GM19328 (cell line): ENCODE data around the gene SPTSSA.
"Not testable (repeated sequence)": the region's sequence is repeated elsewhere in the genome, so short reads cannot be mapped to it uniquely, and the experiment has no call there.

Experiments
- ATAC-seq: cut with Tn5 transposase; IDR thresholded peaks from one replicate; pipeline ENCODE4 v1.9.1; 2021; ENCODE audit warnings: mild to moderate bottlenecking, moderate library complexity; ENCODE audit not compliant: unreplicated experiment

SPTSSA gene

GRCh38 chr14:34462132-34462893 lies at the start of gene SPTSSA:
SPTSSA (minus strand) TSS chr14:34462240; CDS start chr14:34462207, 33 bp downstream.
- peak; percentile 93 for ATAC-seq

- ATAC-seq, result no peak
Observed at GRCh38 chr14:34507884-34508283, 45.8 kb upstream of the SPTSSA start.

- ATAC-seq, result no peak
Observed at GRCh38 chr14:34507459-34507858, 45.4 kb upstream of the SPTSSA start.

GRCh38 chr14:34505124-34505491 lies 43.1 kb upstream of the SPTSSA start:
- ATAC-seq, result not testable (repeated sequence)

GRCh38 chr14:34504027-34504426 lies 42.0 kb upstream of the SPTSSA start:
- ATAC-seq, result not testable (repeated sequence)

- ATAC-seq, result no peak
Observed at GRCh38 chr14:34502545-34503225, 40.6 kb upstream of the SPTSSA start.

- no peak for ATAC-seq
Observed at GRCh38 chr14:34502001-34502400, 40.0 kb upstream of the SPTSSA start.

GRCh38 chr14:34501004-34501580 lies 39.1 kb upstream of the SPTSSA start:
- ATAC-seq, result no peak

GRCh38 chr14:34498684-34499412 lies 36.8 kb upstream of the SPTSSA start:
- no peak for ATAC-seq

GRCh38 chr14:34496679-34497513 lies 34.9 kb upstream of the SPTSSA start:
- no peak for ATAC-seq

GRCh38 chr14:34496007-34496678 lies 34.1 kb upstream of the SPTSSA start:
- no peak for ATAC-seq

GRCh38 chr14:34489324-34489723 lies 27.3 kb upstream of the SPTSSA start:
- no peak for ATAC-seq

GRCh38 chr14:34488528-34488927 lies 26.5 kb upstream of the SPTSSA start:
- no peak for ATAC-seq

- ATAC-seq, result no peak
Observed at GRCh38 chr14:34484726-34485125, 22.7 kb upstream of the SPTSSA start.

- no peak for ATAC-seq
Observed at GRCh38 chr14:34482463-34482862, 20.4 kb upstream of the SPTSSA start.

GRCh38 chr14:34479694-34480093 lies 17.7 kb upstream of the SPTSSA start:
- no peak for ATAC-seq

GRCh38 chr14:34478261-34478660 lies 16.2 kb upstream of the SPTSSA start:
- ATAC-seq, result no peak

GRCh38 chr14:34476036-34476435 lies 14.0 kb upstream of the SPTSSA start:
- ATAC-seq, result not testable (repeated sequence)

- ATAC-seq, result no peak
Observed at GRCh38 chr14:34475163-34475562, 13.1 kb upstream of the SPTSSA start.

GRCh38 chr14:34474187-34474679 lies 12.2 kb upstream of the SPTSSA start:
- ATAC-seq, result no peak
